Chondrocyte (in vitro differentiated cells): Measurements from ENCODE around the gene COL1A1. TPM values are rescaled to one million over a fixed set of nuclear protein-coding genes. Genes with fewer than 3 reads are reported as not detected.

ENCODE experiments used
- DNase-seq: peaks from one replicate; pipeline ENCODE4 v3.0.0; 2021; ENCODE audit warnings: mixed read lengths, low spot score
- H3K27ac Mint-ChIP-seq: one replicate; pipeline ENCODE4 v1.8.0; 2021; ENCODE audit warnings: mild to moderate bottlenecking, moderate library complexity, mixed read lengths; ENCODE audit not compliant: unreplicated experiment
- H3K27me3 Mint-ChIP-seq: 2 replicates; pipeline ENCODE4 v1.8.0; 2021; ENCODE audit warnings: low read depth, mixed read lengths
- H3K36me3 Mint-ChIP-seq: 2 replicates; pipeline ENCODE4 v1.8.0; 2021; ENCODE audit warnings: low read depth, mixed read lengths
- H3K4me1 Mint-ChIP-seq: 2 replicates; pipeline ENCODE4 v1.8.0; 2021; ENCODE audit warnings: low read depth, mild to moderate bottlenecking, mixed read lengths
- H3K4me3 Mint-ChIP-seq: one replicate; pipeline ENCODE4 v1.8.0; 2021; ENCODE audit warnings: mild to moderate bottlenecking, moderate library complexity, mixed read lengths; ENCODE audit not compliant: unreplicated experiment
- H3K9me3 Mint-ChIP-seq: 2 replicates; pipeline ENCODE4 v1.8.0; 2021; ENCODE audit warnings: low read depth, mixed read lengths
- CTCF ChIP-seq: fragments of 200-600 bp; sonication (generic); IDR thresholded peaks from 2 replicates; pipeline ENCODE4 v1.5.0; 2021; ENCODE audit warnings: antibody characterized with exemption, mild to moderate bottlenecking, moderate library complexity
- total RNA-seq: library from RNA; stranded (reverse); gene quantifications from 3 replicates; pipeline ENCODE4 v1.2.1, GENCODE V29; 2021

Gene COL1A1
- total RNA-seq, 1 donor from 2014 or later, result 35,333 TPM

- Mint-ChIP-seq H3K27me3 (no peaks in the 10 kb centered on the region), H3K9me3 (no peaks in the 10 kb centered on the region), H3K4me3 (peak overlapping the region; percentile 99), H3K27ac (peak overlapping the region; percentile 99), H3K4me1 (peaks cover 98% of the 10 kb centered on the region), H3K36me3 (peaks cover 77% of the 10 kb centered on the region)
- no peak for DNase-seq
- TF ChIP-seq CTCF, result no peak
These were observed 8.7 kb downstream of the COL1A1 start for GRCh38 chr17:50192618-50193291.

GRCh38 chr17:50192144-50192617 lies 9.2 kb downstream of the COL1A1 start:
- Mint-ChIP-seq H3K9me3 (no peaks in the 10 kb centered on the region), H3K4me3 (peak overlapping the region; percentile 99), H3K4me1 (peaks cover 98% of the 10 kb centered on the region), H3K36me3 (peaks cover 73% of the 10 kb centered on the region), H3K27me3 (no peaks in the 10 kb centered on the region), H3K27ac (peak overlapping the region; percentile 99)
- DNase-seq, result no peak
- TF ChIP-seq CTCF, result no peak

- Mint-ChIP-seq H3K4me1 (peaks cover 98% of the 10 kb centered on the region), H3K4me3 (peak overlapping the region; percentile 99), H3K9me3 (no peaks in the 10 kb centered on the region), H3K27me3 (no peaks in the 10 kb centered on the region), H3K27ac (peak overlapping the region; percentile 99), H3K36me3 (peaks cover 71% of the 10 kb centered on the region)
- no peak for DNase-seq
- TF ChIP-seq CTCF, result no peak
These were observed 9.9 kb downstream of the COL1A1 start for GRCh38 chr17:50191359-50192143.

- H3K9me3 Mint-ChIP-seq, result no peaks in the 10 kb centered on the region
- H3K4me1 Mint-ChIP-seq, result peaks cover 98% of the 10 kb centered on the region
- H3K4me3 Mint-ChIP-seq, result peak overlapping the region; percentile 99
- no peaks in the 10 kb centered on the region for H3K27me3 Mint-ChIP-seq
- peak overlapping the region; percentile 99 for H3K27ac Mint-ChIP-seq
- peaks cover 70% of the 10 kb centered on the region for H3K36me3 Mint-ChIP-seq
- DNase-seq, result no peak
- TF ChIP-seq CTCF, result no peak
These were observed 10.7 kb downstream of the COL1A1 start for GRCh38 chr17:50190603-50191358.

GRCh38 chr17:50190293-50190602 lies 11.2 kb downstream of the COL1A1 start:
- Mint-ChIP-seq H3K4me1 (peaks cover 98% of the 10 kb centered on the region), H3K9me3 (no peaks in the 10 kb centered on the region), H3K27me3 (no peaks in the 10 kb centered on the region), H3K27ac (peak overlapping the region; percentile 99), H3K36me3 (peaks cover 70% of the 10 kb centered on the region), H3K4me3 (peak overlapping the region; percentile 99)
- no peak for TF ChIP-seq CTCF
- DNase-seq, result no peak
